GM18867 (cell line): Measurements from ENCODE around the gene KIF13A.
"Not testable (repeated sequence)": the region's sequence is repeated elsewhere in the genome, so short reads cannot be mapped to it uniquely, and the experiment has no call there.

Source experiments
- ATAC-seq: cut with Tn5 transposase; IDR thresholded peaks from one replicate; pipeline ENCODE4 v1.9.1; 2021; ENCODE audit warnings: mild to moderate bottlenecking, moderate library complexity; ENCODE audit not compliant: unreplicated experiment

KIF13A gene

DNA sequence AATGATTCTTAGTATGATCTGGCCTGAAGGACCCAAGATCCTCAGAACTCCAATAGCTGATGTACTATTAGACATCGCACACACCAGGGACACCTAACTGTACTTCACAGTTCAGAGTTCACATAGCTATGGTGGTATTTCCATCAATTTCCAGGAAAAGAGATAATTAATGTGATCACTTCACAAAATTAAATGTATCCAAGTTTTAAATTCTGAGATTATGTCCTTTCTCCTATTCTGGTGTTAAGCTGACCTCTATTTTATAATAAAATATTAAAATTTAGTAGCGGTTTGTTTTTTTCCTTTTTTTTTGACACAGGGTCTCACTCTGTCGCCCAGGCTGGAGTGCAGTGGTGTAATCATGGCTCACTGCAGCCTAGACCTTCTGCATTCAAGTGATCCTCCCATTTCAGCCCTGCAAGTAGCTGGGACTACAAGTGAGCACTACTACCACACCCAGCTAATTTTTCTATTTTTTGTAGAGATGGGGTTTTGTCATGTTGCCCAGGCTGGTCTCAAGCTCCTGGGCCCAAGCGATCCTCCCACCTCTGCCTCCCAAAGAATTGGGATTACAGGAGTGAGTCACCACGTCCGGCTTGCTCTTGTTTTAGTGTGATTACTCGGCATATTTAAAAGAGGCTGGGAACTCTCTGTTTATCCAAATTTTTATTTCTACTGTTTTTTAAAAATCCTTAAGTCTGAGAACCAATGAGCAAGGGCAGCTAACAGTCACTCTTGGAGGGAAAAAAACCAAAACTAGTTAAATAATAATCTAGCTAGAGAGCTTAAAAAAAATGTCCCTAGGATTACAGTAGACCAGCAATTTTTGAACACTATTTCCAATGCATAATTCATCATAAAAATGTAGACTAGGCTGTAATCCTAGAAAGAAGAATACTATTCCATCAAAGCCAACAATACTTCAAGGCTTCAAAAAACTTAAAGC is 16.0 kb downstream of the KIF13A start:
- no peak for ATAC-seq

DNA sequence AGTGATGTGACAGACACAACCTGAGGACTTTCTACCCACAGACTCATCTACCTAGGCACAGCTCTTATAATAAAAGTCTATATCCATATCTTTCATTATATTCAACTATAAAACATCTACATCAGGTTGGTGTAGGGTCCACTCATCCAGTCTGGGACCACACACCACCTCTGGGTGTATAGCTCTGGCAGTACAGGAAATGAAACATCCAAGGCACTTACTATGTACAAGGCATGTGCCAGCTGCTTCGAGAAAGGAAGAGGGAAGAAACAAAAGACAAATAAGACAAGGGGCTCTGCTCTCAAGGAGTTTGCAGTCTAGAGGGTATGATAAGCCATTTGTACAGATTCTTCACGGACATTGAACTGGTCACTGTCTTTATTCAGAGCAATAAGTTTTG is 18.6 kb downstream of the KIF13A start:
- ATAC-seq, result no peak

DNA sequence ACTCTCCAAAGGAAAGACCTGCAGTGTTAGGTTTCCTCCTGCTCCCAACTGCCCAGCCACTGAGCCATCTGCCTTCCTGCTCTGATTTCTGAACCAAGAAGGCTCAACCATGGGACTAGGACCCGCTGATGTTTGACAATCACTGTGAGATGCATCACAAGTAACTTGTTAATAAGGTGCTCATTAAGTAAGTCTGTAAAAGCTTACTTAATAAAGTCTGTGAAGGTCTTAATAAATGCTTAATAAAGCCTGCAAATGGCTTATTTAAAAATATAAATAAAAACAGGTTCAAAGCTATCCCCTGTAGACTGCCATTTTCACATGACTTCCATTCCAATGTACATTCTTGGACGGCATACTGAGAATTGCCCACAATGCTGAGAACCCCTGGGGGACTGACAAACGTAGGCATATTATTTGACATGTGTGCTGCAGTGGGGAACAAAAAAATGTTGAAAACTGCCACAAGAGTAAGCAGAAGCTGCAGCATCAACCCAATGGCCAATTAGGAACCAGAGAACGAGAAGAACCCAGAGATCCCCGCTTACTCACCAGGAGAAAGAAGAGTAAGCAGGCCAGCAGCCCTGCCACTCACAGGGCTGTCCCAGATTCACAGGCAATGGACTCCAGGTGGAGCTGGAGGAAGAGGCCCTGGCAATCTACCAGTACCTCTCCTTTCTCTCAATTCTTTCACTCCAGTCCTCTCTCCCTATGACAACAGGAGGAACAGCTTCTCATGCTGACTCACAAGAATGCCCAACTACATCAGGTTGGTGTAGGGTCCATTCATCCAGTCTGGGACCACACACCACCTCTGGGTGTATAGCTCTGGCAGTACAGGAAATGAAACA is 19.5 kb downstream of the KIF13A start:
- ATAC-seq, result no peak

DNA sequence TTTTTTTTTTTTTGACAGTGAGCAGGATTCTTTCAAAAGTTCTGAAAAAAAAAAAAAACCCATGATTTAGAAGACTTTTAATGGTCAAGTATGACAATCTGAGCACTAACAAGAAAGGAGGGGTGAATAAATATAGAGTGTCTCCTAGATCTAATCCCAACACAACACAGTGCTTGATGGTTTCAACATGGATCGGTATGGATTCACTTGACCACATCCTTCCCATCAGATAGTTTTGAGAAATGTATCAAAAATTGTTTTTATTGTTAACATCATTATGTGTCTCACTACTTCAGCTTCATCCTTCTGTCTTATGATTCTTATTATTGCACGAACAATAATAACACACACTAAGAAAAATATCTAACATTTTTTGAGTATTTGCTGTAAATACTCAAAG is 21.0 kb downstream of the KIF13A start:
- ATAC-seq, result no peak

DNA sequence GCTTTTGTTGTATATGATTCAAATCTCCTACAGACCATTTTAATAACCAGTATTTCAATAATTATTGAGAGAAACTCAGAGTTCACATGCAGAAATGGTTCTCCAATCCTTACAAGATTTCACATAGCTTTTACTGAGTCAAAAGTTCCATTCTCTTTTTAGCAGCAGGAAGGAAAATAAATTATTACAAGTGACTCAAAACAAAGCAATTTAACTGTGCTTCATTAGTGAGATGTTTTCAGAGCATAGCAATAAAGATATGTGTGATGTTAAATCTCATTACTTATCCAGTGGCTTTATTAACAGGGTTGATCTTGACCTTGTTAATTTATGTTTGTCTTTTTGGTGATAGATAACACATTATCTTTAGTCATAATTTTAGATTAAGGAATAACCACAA is 22.0 kb downstream of the KIF13A start:
- ATAC-seq, result no peak

DNA sequence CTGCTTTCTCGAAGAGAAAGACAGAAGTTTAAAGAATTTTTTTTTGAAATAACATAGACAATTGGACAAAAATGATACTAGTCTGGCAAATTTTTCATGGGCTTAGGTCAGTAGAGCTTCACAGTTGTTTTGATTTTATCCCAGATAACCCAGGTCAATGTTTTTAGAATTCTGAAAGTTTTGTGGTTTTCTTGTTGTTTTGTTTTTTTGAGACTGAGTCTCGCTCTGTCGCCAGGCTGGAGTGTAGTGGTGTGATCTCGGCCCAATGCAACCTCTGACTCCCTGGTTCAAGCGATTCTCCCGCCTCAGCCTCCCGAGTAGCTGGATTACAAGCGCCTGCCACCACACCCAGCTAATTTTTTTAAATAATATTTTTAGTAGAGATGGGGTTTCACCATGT is 22.8 kb downstream of the KIF13A start:
- no peak for ATAC-seq

DNA sequence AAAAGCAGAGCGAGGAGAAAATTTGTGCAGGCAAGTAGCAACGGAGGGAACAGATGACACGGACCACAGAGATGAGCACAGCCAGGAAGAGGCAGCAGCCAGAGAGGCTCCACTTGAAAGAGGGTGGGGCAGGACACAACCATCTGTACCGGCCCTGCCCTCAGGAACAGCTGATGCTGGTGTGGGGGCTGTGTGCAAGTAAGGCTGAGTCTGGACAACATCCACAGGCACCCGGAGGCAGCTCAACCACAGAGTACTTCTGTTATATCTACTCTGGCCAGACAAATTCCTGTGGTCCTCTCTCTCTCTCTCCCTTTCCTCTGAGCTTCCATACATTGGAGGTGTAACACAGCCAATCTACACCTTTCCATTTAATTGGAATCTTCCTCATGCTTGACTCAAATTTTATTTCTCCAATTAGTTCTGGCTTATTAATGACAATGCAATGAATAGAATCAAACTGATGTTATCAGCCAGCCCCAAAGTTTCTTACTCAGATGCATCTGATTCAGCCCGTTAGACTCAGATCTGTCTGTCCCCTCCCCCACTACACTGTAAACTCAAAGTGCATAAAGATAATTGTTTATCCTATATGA is 24.9 kb downstream of the KIF13A start:
- no peak for ATAC-seq

DNA sequence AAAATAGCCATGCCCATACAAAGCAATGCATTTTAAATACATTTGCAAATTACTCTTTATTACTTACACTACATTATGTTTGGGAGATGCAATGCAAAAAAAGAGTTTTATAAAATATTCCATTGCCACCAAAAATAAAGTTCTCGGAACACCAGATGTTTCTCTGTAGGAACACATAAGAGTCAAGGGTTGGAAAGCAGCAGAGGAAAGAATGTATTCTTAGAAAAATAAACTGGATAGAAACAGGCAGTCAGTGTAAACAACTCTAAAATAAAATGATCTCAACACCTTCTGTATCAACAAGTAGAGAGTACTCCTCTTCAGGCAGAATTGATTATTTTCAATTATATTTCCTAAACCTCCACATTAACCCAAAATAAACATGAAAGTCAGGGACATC is 28.1 kb downstream of the KIF13A start:
- no peak for ATAC-seq

DNA sequence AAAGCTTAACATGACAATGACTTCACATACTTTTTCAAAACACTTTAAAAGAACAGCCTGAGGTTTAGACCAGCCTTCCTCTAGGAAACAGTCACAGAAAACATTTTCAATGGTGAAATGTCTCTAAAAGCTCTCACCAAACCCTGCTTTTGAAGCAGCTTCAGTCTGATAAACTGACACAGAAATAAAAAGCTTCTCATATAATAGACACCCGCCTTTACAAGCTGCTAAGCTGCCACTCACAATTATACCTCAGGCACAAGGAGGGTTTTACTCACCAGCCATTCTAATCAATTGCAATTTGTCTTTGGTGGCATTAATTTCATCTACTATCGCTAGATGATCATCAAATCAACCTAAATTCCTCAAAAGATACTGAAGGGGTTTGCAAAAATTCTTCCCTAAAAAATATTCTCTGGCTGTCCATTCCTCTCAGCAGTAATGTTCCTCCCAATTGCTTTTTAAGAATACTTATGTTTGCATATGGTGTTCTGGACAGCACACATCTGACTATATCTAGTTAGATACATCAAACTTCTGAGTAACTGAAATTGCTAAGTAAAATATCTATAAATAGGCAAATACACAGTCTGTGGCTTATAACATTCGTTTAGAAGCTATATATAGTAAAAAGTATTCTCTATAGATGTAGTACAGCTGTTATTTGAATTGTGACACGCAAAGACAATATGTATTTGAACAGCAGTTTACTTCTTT is 29.4 kb downstream of the KIF13A start:
- no peak for ATAC-seq

DNA sequence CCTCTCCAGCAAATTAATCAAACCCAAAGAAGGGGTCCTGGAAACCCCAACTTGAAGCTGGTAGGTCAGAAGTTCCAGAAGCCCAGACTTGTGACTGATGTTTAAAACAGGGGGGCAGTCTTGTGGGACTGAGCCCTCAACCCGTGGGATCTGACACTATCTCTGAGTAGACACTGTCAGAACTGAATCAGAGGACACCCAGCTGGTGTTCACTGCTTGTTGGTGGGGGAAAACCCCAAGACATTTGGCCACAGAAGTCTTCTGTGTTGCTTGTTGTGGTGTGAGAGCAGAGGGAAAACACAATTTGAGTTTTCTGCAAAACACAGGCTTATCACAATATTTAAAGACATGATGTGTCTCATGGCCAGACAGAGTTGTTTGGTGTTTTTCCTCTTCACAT is 29.9 kb downstream of the KIF13A start:
- ATAC-seq, result peak; percentile 78

DNA sequence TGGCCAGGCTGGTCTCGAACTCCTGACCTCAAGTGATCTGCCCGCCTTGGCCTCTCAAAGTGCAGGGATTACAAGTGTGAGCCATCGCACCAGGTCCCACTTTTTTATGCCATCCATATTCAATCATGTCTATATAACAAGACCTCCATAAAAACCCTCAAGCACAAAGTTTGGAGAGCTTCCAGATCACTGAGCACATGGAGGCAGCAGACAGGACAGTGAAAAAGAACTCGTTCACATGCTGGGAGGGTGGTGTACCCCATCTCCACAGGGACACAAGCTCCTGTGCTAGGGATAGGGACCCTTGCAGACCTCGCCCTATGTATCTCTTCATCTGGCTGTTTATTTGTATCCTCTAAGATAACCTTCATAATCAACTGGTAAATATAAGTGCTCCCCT is 30.3 kb downstream of the KIF13A start:
- no peak for ATAC-seq

DNA sequence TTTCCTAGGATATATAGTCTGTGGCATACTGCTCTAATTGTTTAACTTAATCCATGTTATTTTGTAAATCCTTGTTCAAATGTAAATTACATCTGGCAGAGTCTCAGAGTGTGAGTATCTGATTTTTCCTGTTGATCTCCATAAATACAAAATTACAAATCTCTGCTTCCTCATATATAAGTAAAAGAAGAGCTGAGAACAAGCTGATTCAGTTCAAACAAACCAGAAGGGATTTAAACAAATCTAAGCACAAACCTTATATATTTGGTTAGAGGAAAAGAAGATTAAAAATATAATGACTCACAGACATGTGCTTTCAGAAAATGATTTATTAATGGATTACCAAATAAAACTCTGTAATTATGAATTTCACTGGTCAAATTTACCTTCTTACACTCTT is 37.3 kb downstream of the KIF13A start:
- ATAC-seq, result no peak

DNA sequence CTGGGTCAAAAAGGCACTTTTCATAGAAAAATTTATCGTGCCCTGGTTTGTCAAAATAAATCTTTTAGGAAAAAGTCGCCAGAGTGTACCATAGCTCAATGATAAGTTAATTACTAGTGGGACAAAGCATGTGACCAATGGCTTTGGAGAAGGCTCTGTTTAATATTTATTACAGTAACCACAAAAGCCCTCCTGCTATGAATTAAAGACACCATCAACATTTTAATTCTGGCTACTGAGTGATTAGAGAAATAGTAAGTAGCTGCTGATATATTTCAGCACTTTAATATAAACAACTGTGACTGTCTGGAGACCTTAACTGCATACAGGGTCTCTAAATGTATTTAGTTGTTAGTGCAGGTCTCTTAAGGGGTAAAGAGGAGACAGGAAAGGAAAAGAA is 38.3 kb downstream of the KIF13A start:
- no peak for ATAC-seq

DNA sequence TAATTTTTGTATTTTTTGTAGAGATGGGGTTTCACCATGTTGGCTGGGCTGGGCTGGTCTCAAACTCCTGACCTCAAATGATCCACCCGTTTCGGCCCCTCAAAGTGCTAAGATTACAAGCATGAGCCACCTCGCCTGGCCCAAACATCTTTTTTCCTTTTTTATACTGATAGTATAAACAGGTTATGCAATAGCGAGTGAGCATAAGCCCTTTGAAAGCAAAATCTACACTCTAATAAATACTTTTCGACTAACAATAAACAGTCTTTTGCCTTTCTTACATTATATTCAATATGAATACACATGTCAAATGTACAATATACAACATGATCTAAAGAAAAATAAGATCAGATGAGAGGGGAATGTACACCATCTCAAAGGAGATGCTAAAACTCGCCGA is 38.7 kb downstream of the KIF13A start:
- no peak for ATAC-seq

DNA sequence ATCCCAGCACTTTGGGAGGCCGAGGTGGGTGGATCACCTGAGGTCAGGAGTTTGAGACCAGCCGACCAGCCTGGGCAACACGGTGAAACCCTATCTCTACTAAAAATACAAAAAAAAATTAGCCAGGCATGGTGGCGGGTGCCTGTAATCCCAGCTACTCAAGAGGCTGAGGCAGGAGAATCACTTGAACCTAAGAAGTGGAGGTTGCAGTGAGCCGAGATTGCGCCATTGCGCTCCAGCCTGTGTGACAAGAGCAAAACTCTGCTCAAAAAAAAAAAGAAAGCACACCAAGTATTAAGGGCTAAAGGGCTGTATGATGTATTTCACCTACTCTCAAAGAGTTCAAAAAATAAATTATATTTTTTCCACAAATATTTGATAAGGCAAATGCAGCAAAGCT is 39.9 kb downstream of the KIF13A start:
- ATAC-seq, result not testable (repeated sequence)

DNA sequence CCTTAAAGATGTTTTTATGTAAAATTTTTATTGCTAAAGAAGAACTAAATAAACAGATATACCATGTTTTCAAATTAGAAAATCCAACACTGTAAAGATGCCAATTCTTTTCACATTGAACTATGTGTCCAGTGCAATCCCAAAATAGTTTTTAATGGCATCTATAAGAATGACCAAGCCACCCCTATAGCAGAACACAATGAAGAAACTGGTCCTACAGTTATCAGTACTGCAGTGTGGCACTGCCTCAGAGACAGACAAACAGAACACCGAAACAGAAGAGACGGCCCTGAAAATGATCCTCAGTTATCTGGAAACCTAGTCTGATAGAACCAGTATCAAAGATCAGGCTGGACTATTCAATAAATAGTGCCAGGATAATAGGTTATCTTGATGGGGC is 41.9 kb downstream of the KIF13A start:
- ATAC-seq, result no peak

DNA sequence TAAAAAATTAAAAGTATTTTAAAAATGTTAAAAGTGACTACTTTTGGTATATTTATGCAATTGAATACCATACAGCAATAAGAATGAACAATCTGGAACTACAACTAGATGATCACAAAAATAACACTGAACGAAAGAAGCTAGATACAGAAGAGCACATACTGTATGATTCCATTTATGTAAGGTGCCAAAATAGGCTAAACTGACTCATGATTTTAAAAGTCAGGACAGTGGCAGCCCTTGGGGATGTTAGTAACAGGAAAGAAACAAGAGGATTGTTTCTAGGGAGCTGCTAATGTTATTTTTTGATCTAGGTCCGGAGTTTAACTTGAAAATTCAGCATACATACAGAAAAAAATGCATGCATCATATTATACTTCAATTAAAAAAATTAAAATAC is 42.3 kb downstream of the KIF13A start:
- no peak for ATAC-seq

DNA sequence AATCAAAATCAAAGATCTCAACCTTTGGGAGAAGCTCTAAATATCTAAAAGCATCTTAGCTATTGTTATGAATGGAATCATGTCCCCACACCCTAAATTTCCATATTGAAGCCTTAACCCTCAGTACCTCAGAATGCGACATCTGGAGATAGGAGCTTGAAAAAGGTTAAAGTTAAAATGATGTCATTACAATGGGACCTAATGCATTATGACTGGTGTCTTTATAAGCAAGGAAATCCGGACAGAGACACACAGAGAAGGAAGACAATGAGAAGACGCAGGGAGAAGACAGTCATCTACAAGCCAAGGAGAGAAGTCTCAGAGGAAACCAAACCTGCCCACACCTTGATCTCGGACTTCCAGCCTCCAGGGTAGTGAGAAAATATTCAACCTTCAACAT is 46.1 kb downstream of the KIF13A start:
- no peak for ATAC-seq

DNA sequence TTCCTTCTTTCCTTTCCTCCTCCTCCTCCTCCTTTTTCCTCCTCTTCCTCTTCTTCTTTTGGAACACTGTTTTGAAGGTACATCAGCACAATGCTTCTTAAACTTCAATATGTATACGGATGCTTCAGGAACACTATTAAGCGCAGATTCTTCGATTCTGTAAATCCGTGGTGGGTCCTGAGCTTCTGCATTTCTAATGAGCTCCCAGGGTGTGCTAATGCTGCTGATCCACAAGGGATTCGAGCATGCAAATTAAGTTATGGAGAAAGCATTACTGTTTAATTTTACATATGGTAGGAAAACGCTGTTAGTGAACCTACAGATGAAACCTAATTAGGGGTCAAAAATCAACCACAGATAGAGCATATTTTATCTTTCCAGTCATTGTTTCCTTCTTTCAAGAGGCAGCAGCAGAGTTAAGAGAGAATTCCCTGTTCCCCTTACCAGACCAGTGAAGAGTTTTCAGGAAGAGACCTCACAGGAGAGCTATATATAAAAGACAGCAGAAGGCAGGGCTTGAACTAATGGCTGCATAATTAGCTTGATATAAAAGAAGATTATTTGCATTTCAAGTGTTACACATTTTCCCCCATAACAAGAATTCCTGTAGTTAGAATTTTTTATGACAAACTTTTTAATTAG is 47.2 kb downstream of the KIF13A start:
- no peak for ATAC-seq

DNA sequence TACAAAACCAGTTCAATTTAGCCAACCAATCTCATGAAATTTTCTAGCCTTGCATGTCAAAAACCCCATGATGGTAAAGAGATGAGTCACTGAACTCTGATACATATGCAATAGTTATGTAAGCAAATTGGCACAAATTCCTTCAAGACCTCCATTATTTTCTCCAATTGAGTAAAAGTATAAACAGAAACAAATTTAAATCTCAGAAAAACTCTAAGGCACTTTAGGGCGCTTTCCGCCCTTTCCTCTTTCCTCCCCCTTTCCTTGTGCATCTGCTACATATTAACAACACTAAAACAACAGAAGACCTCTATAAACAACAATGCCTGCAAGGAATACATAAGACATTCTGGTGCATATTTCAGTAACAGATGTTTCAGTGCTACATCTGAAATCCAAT is 48.5 kb downstream of the KIF13A start:
- ATAC-seq, result no peak
